IPS DF 6.9 (cell line): ENCODE measurements around the gene FPGT.
"Not testable (repeated sequence)": the region's sequence is repeated elsewhere in the genome, so short reads cannot be mapped to it uniquely, and the experiment has no call there.

Experiments used
- DNase-seq: peaks from one replicate; pipeline ENCODE4 v3.0.0-alpha.2; 2013; ENCODE audit warnings: low read depth, low spot score
- H3K27ac ChIP-seq: one replicate; pipeline ENCODE4 v1.5.1; 2013; ENCODE audit warnings: low read length, control low read depth
- H3K27me3 ChIP-seq: 2 replicates; pipeline ENCODE4 v1.6.1; 2013; ENCODE audit warnings: mild to moderate bottlenecking, low read length; ENCODE audit not compliant: control insufficient read depth, insufficient read depth
- H3K36me3 ChIP-seq: 2 replicates; pipeline ENCODE4 v1.6.1; 2013; ENCODE audit warnings: low read length; ENCODE audit not compliant: control insufficient read depth, insufficient read depth
- H3K4me1 ChIP-seq: 2 replicates; pipeline ENCODE4 v1.6.1; 2013; ENCODE audit warnings: low read length; ENCODE audit not compliant: control insufficient read depth, insufficient read depth
- H3K4me3 ChIP-seq: 2 replicates; pipeline ENCODE4 v1.5.1; 2013; ENCODE audit warnings: mild to moderate bottlenecking, low read length
- H3K9me3 ChIP-seq: 2 replicates; pipeline ENCODE4 v1.6.1; 2013; ENCODE audit warnings: low read length, inconsistent platforms; ENCODE audit not compliant: control insufficient read depth, insufficient read depth
- WGBS: extraction: QIAGEN DNeasy Blood & Tissue Kit; methylation state at CpG from one replicate; pipeline ENCODE4 v1.1.7; 2013; ENCODE audit warnings: mixed read lengths, missing lambda C conversion rate; ENCODE audit not compliant: insufficient read length, insufficient coverage; 5-methylcytosine and 5-hydroxymethylcytosine counted together

The FPGT gene

GRCh38 chr1:74197657-74198552 lies at the start of gene FPGT, which contains the start of gene LRRIQ3:
Gene FPGT, plus strand, starts transcription at chr1:74198242. Its CDS starts 37 bp downstream, at chr1:74198279.
Gene LRRIQ3, minus strand, starts transcription at chr1:74198176. Its CDS starts 14,492 bp downstream, at chr1:74183684.
- Histone ChIP-seq H3K9me3 (no peaks in the 10 kb centered on the region), H3K27me3 (no peaks in the 10 kb centered on the region), H3K4me3 (peak within 1 kb of the TSS; percentile 65; the same call in 1 of the 2 replicates), H3K27ac (no peak within 1 kb of the TSS), H3K36me3 (no peaks in the 10 kb centered on the region), H3K4me1 (no peaks in the 10 kb centered on the region)
- WGBS = no CpG with 5 or more reads among the region's 41 CpGs
- DNase-seq = peak; percentile 75

GRCh38 chr1:74160046-74160445 lies 38.0 kb upstream of the FPGT start:
- DNase-seq = no peak
- H3K4me1 ChIP-seq = no peaks in the 10 kb centered on the region
- no peaks in the 10 kb centered on the region for H3K36me3 ChIP-seq
- H3K9me3 ChIP-seq = no peaks in the 10 kb centered on the region
- H3K27me3 ChIP-seq = no peaks in the 10 kb centered on the region
- H3K4me3 ChIP-seq = no peak overlapping the region
- no CpG with 5 or more reads among the region's 2 CpGs for WGBS
- H3K27ac ChIP-seq = no peak overlapping the region

- no peaks in the 10 kb centered on the region for H3K36me3 ChIP-seq
- H3K4me3 ChIP-seq = no peak overlapping the region
- H3K27ac ChIP-seq = no peak overlapping the region
- no peak for DNase-seq
- H3K9me3 ChIP-seq = no peaks in the 10 kb centered on the region
- no peaks in the 10 kb centered on the region for H3K4me1 ChIP-seq
- H3K27me3 ChIP-seq = no peaks in the 10 kb centered on the region
These were observed 36.5 kb upstream of the FPGT start for GRCh38 chr1:74161497-74161896.

- no CpG with 5 or more reads among the region's 5 CpGs for WGBS
- Histone ChIP-seq H3K4me1 (no peaks in the 10 kb centered on the region), H3K9me3 (no peaks in the 10 kb centered on the region), H3K27me3 (no peaks in the 10 kb centered on the region), H3K27ac (no peak overlapping the region), H3K4me3 (no peak overlapping the region), H3K36me3 (no peaks in the 10 kb centered on the region)
- no peak for DNase-seq
These were observed 35.7 kb upstream of the FPGT start for GRCh38 chr1:74162333-74162732.

- H3K27me3 ChIP-seq, H3K36me3 ChIP-seq, DNase-seq, H3K9me3 ChIP-seq, H3K27ac ChIP-seq, H3K4me1 ChIP-seq, H3K4me3 ChIP-seq: not testable (repeated sequence)
- WGBS = no CpG with 5 or more reads among the region's 1 CpG
These were observed 23.6 kb upstream of the FPGT start for GRCh38 chr1:74174423-74174822.

- DNase-seq = no peak
- no peaks in the 10 kb centered on the region for H3K36me3 ChIP-seq
- H3K4me1 ChIP-seq = no peaks in the 10 kb centered on the region
- no peaks in the 10 kb centered on the region for H3K27me3 ChIP-seq
- no peak overlapping the region for H3K4me3 ChIP-seq
- no peak overlapping the region for H3K27ac ChIP-seq
- no peaks in the 10 kb centered on the region for H3K9me3 ChIP-seq
These were observed 17.6 kb upstream of the FPGT start for GRCh38 chr1:74180490-74180889.

- H3K4me3 ChIP-seq = no peak overlapping the region
- H3K27me3 ChIP-seq = no peaks in the 10 kb centered on the region
- no CpG with 5 or more reads among the region's 2 CpGs for WGBS
- no peaks in the 10 kb centered on the region for H3K4me1 ChIP-seq
- DNase-seq = no peak
- H3K9me3 ChIP-seq = no peaks in the 10 kb centered on the region
- no peak overlapping the region for H3K27ac ChIP-seq
- H3K36me3 ChIP-seq = no peaks in the 10 kb centered on the region
These were observed 4.1 kb upstream of the FPGT start for GRCh38 chr1:74193908-74194307.

GRCh38 chr1:74195339-74195738 lies 2.7 kb upstream of the FPGT start:
- DNase-seq = no peak
- Histone ChIP-seq H3K36me3 (no peaks in the 10 kb centered on the region), H3K27ac (no peak overlapping the region), H3K27me3 (no peaks in the 10 kb centered on the region), H3K4me1 (no peaks in the 10 kb centered on the region), H3K9me3 (no peaks in the 10 kb centered on the region), H3K4me3 (no peak overlapping the region)

- Histone ChIP-seq H3K9me3 (no peaks in the 10 kb centered on the region), H3K27me3 (no peaks in the 10 kb centered on the region), H3K4me1 (no peaks in the 10 kb centered on the region), H3K4me3 (no peak overlapping the region), H3K36me3 (no peaks in the 10 kb centered on the region), H3K27ac (no peak overlapping the region)
- WGBS = no CpG with 5 or more reads among the region's 5 CpGs
- no peak for DNase-seq
These were observed 787 bp upstream of the FPGT start for GRCh38 chr1:74197255-74197654.

GRCh38 chr1:74199504-74199903 lies 1.5 kb downstream of the FPGT start:
- no peaks in the 10 kb centered on the region for H3K27me3 ChIP-seq
- no peaks in the 10 kb centered on the region for H3K36me3 ChIP-seq
- H3K9me3 ChIP-seq = no peaks in the 10 kb centered on the region
- no peak for DNase-seq
- WGBS = no CpG with 5 or more reads among the region's 5 CpGs
- H3K4me1 ChIP-seq = no peaks in the 10 kb centered on the region
- H3K27ac ChIP-seq = no peak overlapping the region
- H3K4me3 ChIP-seq = no peak overlapping the region

- Histone ChIP-seq H3K27ac (no peak overlapping the region), H3K9me3 (no peaks in the 10 kb centered on the region), H3K36me3 (no peaks in the 10 kb centered on the region), H3K27me3 (no peaks in the 10 kb centered on the region), H3K4me1 (no peaks in the 10 kb centered on the region), H3K4me3 (no peak overlapping the region)
- no CpG with 5 or more reads among the region's 2 CpGs for WGBS
- DNase-seq = no peak
These were observed 7.2 kb downstream of the FPGT start for GRCh38 chr1:74205266-74205665.
